Mesenchymal stem cell (in vitro differentiated cells and primary cell): ENCODE measurements around the gene TM4SF20.
A peak's percentile ranks its signal among the peaks of the same experiment; 100 is the strongest.

Source experiments
- DNase-seq: peaks from one replicate; pipeline ENCODE4 v3.0.0-alpha.2; 2013
- H2AFZ ChIP-seq: one replicate; pipeline ENCODE4 v1.6.1; 2013; ENCODE audit warnings: low read depth, mild to moderate bottlenecking, control low read depth, inconsistent platforms, low read length, moderate library complexity
- H2AK5ac ChIP-seq: 2 replicates; pipeline ENCODE4 v1.6.1; 2013; ENCODE audit warnings: low read length, moderate library complexity, mild to moderate bottlenecking, inconsistent platforms; ENCODE audit not compliant: severe bottlenecking
- H2BK120ac ChIP-seq: one replicate; pipeline ENCODE4 v1.6.1; 2013; ENCODE audit warnings: low read depth, mild to moderate bottlenecking, inconsistent platforms, low read length, moderate library complexity
- H2BK12ac ChIP-seq, 2 experiments: one replicate each; pipeline ENCODE4 v1.6.1; 2013; ENCODE audit warnings: inconsistent platforms in 2 of 2, low read length in 2 of 2, mild to moderate bottlenecking in 2 of 2, moderate library complexity in 2 of 2, control low read depth in 1 of 2
- H2BK15ac ChIP-seq: one replicate; pipeline ENCODE4 v1.6.1; 2013; ENCODE audit warnings: mild to moderate bottlenecking, low read depth, inconsistent platforms; ENCODE audit not compliant: poor library complexity, severe bottlenecking
- H2BK5ac ChIP-seq: 2 replicates; pipeline ENCODE4 v1.6.1; 2013; ENCODE audit warnings: low read depth, mild to moderate bottlenecking, low read length, control low read depth, inconsistent platforms; ENCODE audit not compliant: poor library complexity, severe bottlenecking
- H3K14ac ChIP-seq, 2 experiments: one replicate each; pipeline ENCODE4 v1.6.1; 2013; ENCODE audit warnings: inconsistent platforms in 2 of 2, low read length in 2 of 2, control low read depth in 1 of 2, mild to moderate bottlenecking in 1 of 2, moderate library complexity in 1 of 2
- H3K18ac ChIP-seq, 2 experiments: one replicate each; pipeline ENCODE4 v1.6.1; 2013; ENCODE audit warnings: inconsistent platforms in 2 of 2, low read length in 2 of 2, control low read depth in 1 of 2, low read depth in 1 of 2, mild to moderate bottlenecking in 1 of 2
- H3K23ac ChIP-seq, 2 experiments: one replicate each; pipeline ENCODE4 v1.6.1; 2013; ENCODE audit warnings: inconsistent platforms in 2 of 2, low read length in 2 of 2, mild to moderate bottlenecking in 2 of 2, moderate library complexity in 2 of 2, control low read depth in 1 of 2
- H3K27ac ChIP-seq: 2 replicates; pipeline ENCODE4 v1.5.1; 2013; ENCODE audit warnings: mild to moderate bottlenecking, moderate library complexity, low read length, control low read depth, inconsistent platforms; ENCODE audit not compliant: poor library complexity, severe bottlenecking
- H3K27me3 ChIP-seq, 2 experiments: 2 replicates each; pipeline versions ENCODE4 v1.6.1 to v1.7.0; 2013; ENCODE audit warnings: low read length in 2 of 2, mild to moderate bottlenecking in 2 of 2, moderate library complexity in 2 of 2, control low read depth in 1 of 2, inconsistent platforms in 1 of 2; ENCODE audit not compliant: control insufficient read depth in 1 of 2, insufficient read depth in 1 of 2
- H3K36me3 ChIP-seq, 2 experiments: 2 replicates each; pipeline versions ENCODE4 v1.6.1 to v1.7.0; 2013; ENCODE audit warnings: low read length in 2 of 2, control low read depth in 1 of 2, inconsistent platforms in 1 of 2, low read depth in 1 of 2, mild to moderate bottlenecking in 1 of 2; ENCODE audit not compliant: insufficient read depth in 2 of 2, control insufficient read depth in 1 of 2
- H3K4ac ChIP-seq, 2 experiments: one replicate each; pipeline ENCODE4 v1.6.1; 2013; ENCODE audit warnings: inconsistent platforms in 2 of 2, low read length in 2 of 2, mild to moderate bottlenecking in 2 of 2, moderate library complexity in 2 of 2, control low read depth in 1 of 2, low read depth in 1 of 2
- H3K4me1 ChIP-seq: 2 replicates; pipeline ENCODE4 v1.6.1; 2013; ENCODE audit warnings: low read depth, low read length, control low read depth; ENCODE audit not compliant: control insufficient read depth, insufficient read depth
- H3K4me2 ChIP-seq: 2 replicates; pipeline ENCODE4 v1.6.1; 2013; ENCODE audit warnings: low read length, mild to moderate bottlenecking, inconsistent platforms; ENCODE audit not compliant: poor library complexity, severe bottlenecking
- H3K4me3 ChIP-seq, 2 experiments: 2 replicates each; pipeline versions ENCODE4 v1.5.1 to v1.7.0; 2013; ENCODE audit warnings: low read length in 2 of 2, mild to moderate bottlenecking in 2 of 2, control low read depth in 1 of 2, low read depth in 1 of 2; ENCODE audit not compliant: insufficient read depth in 1 of 2
- H3K79me1 ChIP-seq: replicated peaks from 2 replicates; pipeline ENCODE4 v1.6.1; 2013; ENCODE audit warnings: mild to moderate bottlenecking, control low read depth, low read length, inconsistent platforms; ENCODE audit not compliant: poor library complexity, severe bottlenecking
- H3K9ac ChIP-seq: 2 replicates; pipeline ENCODE4 v1.7.0; 2013; ENCODE audit warnings: mild to moderate bottlenecking, low read length, moderate library complexity
- H3K9me3 ChIP-seq: 2 replicates; pipeline ENCODE4 v1.7.0; 2013; ENCODE audit warnings: mild to moderate bottlenecking, low read length; ENCODE audit not compliant: control insufficient read depth
- H4K8ac ChIP-seq: one replicate; pipeline ENCODE4 v1.6.1; 2013; ENCODE audit warnings: inconsistent platforms, mild to moderate bottlenecking, low read length, moderate library complexity
- H4K91ac ChIP-seq: one replicate; pipeline ENCODE4 v1.6.1; 2013; ENCODE audit warnings: mild to moderate bottlenecking, low read length, inconsistent platforms
- WGBS: methylation state at CpG from one replicate; pipeline ENCODE4 v1.1.7; 2013; ENCODE audit warnings: mixed read lengths; 5-methylcytosine and 5-hydroxymethylcytosine counted together

The TM4SF20 gene

DNA sequence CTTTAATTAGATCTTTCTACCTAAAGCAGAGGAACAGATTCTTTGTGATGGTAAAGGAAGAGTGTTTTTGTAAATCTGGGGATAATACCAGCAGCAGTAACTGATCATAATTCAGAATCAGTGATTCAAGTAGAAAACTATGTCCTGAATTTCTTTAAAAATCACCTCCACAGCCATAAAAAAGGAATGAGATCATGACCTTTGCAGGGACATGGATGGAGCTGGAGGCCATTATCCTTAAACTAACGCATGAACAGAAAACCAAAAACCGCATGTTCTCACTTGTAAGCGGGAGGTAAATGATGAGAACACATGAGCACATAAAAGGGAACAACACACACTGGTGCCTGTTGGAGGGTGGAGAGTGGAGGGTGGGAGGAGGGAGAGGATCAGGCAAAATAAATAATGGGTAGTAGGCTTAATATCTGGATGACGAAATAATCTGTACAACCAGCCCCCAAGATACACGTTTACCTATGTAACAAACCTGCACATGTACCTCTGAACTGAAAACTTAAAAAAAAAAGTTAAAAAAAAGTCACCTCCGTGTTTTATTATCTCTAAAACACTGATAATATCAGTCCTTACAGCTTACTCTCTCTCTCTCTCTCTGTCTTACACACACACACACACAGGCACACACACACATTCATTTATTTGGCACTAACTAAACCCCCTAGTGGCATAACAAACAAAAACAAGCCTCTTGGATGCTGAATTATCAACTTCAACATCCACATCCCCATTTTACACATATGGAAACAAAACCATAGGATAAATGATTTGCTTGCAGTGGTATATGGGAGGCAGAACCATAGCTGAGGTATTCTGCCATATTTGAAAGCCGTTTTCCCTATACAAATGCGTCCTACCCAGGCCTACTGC lies 1.4 kb downstream of the TM4SF20 start:
- 84% methylated on average over 8 of the region's 8 CpGs for WGBS
- Histone ChIP-seq H3K23ac (no peak overlapping the region), H3K4ac (no peak overlapping the region), H2AFZ (no peak overlapping the region), H2BK12ac (no peak overlapping the region), H4K8ac (no peak overlapping the region), H3K27me3 (peaks cover 0 to under 1% of the 10 kb centered on the region in 2 experiments), H2AK5ac (no peak overlapping the region), H2BK15ac (no peak overlapping the region), H3K4me3 (no peak overlapping the region), H3K36me3 (no peaks in the 10 kb centered on the region), H3K4me1 (no peaks in the 10 kb centered on the region), H4K91ac (no peak overlapping the region), H3K18ac (no peak overlapping the region), H3K79me1 (no peaks in the 10 kb centered on the region), H3K14ac (no peak overlapping the region), H3K4me2 (no peak overlapping the region), H2BK120ac (no peak overlapping the region), H2BK5ac (no peak overlapping the region), H3K27ac (no peak overlapping the region), H3K9ac (no peak overlapping the region), H3K9me3 (no peaks in the 10 kb centered on the region)
- no peak for DNase-seq

DNA sequence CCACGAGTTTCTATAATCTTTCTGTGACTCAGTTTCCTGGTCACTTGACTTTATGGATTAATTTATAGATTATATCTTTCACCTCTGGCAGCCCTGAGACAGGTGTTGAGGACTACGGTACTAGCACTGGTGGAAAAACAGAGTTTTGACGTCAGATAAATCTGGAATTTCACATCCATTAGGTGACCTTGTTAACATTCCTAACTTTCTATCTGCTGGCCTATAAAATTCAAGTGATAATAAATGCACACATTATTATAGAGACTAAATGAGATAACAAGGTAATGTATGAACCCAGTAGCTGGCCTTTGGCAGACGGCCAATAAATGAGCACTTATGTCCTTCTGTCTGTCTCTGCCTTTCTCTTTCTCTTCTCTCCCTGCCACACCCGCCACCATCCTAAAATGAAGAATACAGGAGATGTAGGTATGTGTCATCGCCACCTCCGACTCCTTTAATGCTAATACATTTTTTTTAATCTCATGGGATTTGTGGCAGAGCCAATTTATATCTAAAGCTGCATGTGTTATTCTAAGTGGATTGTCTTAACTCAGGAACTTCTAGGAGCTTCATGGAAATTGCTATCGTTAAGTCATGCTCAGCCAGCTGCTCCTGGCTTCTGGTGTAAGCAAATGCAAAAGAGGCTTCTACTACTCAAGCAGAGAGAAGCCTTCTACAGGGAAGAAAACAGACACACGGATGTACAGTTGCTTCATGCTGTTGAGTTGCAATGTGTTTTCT lies 2.3 kb downstream of the TM4SF20 start:
- Histone ChIP-seq H3K36me3 (no peaks in the 10 kb centered on the region), H3K79me1 (no peaks in the 10 kb centered on the region), H3K23ac (no peak overlapping the region), H3K27ac (no peak overlapping the region), H4K8ac (no peak overlapping the region), H2BK120ac (no peak overlapping the region), H3K4me1 (no peaks in the 10 kb centered on the region), H2BK15ac (no peak overlapping the region), H2BK5ac (no peak overlapping the region), H3K18ac (no peak overlapping the region), H3K4ac (no peak overlapping the region), H4K91ac (no peak overlapping the region), H3K14ac (no peak overlapping the region), H3K4me2 (no peak overlapping the region), H3K4me3 (no peak overlapping the region), H2AFZ (no peak overlapping the region), H2BK12ac (no peak overlapping the region), H2AK5ac (no peak overlapping the region), H3K27me3 (no peaks in the 10 kb centered on the region), H3K9ac (peak overlapping the region; percentile 12), H3K9me3 (no peaks in the 10 kb centered on the region)
- peak; percentile 13 for DNase-seq
- 76% methylated on average over 5 of the region's 9 CpGs for WGBS

DNA sequence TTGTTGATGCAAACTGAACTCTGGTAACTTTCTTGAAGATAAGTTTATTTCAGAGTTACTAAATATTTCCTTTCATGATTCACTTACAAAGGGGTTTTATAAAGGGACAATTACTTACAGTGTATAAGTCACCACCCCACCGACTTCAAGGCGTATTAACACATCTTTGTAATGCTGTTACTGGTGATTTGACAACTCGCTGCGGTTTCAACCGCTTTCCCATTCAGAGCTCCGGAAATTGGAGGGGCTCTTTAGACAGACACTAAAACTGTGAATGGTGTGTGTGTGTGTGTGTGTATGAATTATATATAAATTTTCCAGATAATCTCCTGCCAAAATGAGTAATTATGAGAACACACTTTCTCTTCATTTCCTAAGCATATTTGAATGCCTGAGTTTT lies 4.9 kb downstream of the TM4SF20 start:
- Histone ChIP-seq H3K79me1 (no peaks in the 10 kb centered on the region), H3K9me3 (no peaks in the 10 kb centered on the region), H3K27ac (no peak overlapping the region), H4K91ac (no peak overlapping the region), H3K4me3 (no peak overlapping the region), H2BK15ac (no peak overlapping the region), H3K36me3 (no peaks in the 10 kb centered on the region), H3K9ac (no peak overlapping the region), H3K4me2 (no peak overlapping the region), H2BK5ac (no peak overlapping the region), H3K23ac (no peak overlapping the region), H2AFZ (no peak overlapping the region), H3K14ac (no peak overlapping the region), H3K27me3 (no peaks in the 10 kb centered on the region), H3K4ac (no peak overlapping the region), H2BK120ac (no peak overlapping the region), H2BK12ac (no peak overlapping the region), H2AK5ac (no peak overlapping the region), H4K8ac (no peak overlapping the region), H3K4me1 (peaks cover 2% of the 10 kb centered on the region), H3K18ac (no peak overlapping the region)
- DNase-seq: no peak
- 80% methylated on average over 3 of the region's 6 CpGs for WGBS

DNA sequence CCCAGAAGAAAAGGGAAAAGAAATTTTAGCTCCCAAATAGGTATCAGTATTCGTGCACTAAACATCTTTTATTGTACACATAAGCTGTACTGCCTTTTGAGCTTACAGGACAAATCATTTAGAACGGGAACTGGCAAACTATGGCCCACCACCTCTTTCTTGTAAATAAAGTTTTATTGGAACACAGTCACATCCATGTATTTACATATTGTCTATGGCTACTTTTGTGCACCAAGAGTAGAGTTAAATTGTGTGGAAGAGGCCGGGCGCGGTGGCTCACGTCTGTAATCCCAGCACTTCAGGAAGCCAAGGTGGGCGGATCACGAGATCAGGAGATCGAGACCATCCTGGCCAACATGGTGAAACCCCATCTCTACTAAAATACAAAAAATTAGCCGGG lies 5.7 kb downstream of the TM4SF20 start:
- H3K9ac ChIP-seq: no peak overlapping the region

More for the DNA sequence above, 5.7 kb downstream of the TM4SF20 start:
- no peak overlapping the region for H3K4me2 ChIP-seq
- H3K79me1 ChIP-seq: no peaks in the 10 kb centered on the region
- no peaks in the 10 kb centered on the region for H3K36me3 ChIP-seq
- H2BK120ac ChIP-seq: no peak overlapping the region
- no peak overlapping the region for H3K23ac ChIP-seq
- no peak overlapping the region for H3K27ac ChIP-seq
- 90% methylated on average over 8 of the region's 10 CpGs for WGBS
- no peak overlapping the region for H2BK5ac ChIP-seq
- no peak overlapping the region for H4K91ac ChIP-seq
- H4K8ac ChIP-seq: no peak overlapping the region
- no peak overlapping the region for H2BK12ac ChIP-seq
- H3K18ac ChIP-seq: no peak overlapping the region
- no peak overlapping the region for H2AFZ ChIP-seq
- no peak overlapping the region for H3K4ac ChIP-seq
- H2BK15ac ChIP-seq: no peak overlapping the region
- DNase-seq: no peak
- no peaks in the 10 kb centered on the region for H3K27me3 ChIP-seq
- peaks cover 2% of the 10 kb centered on the region for H3K4me1 ChIP-seq
- no peak overlapping the region for H2AK5ac ChIP-seq
- no peak overlapping the region for H3K4me3 ChIP-seq
- H3K9me3 ChIP-seq: no peaks in the 10 kb centered on the region
- H3K14ac ChIP-seq: no peak overlapping the region
